Rectal smooth muscle tissue (tissue), 1 donor: Measurements from ENCODE around the gene ALPK3.

Experiments used
- H3K27ac ChIP-seq: one replicate; pipeline ENCODE4 v1.7.0; 2013; ENCODE audit warnings: low read depth, low read length, inconsistent platforms
- H3K27me3 ChIP-seq: one replicate; pipeline ENCODE4 v1.7.0; 2013; ENCODE audit warnings: low read length; ENCODE audit not compliant: control insufficient read depth, insufficient read depth
- H3K36me3 ChIP-seq: one replicate; pipeline ENCODE4 v1.7.0; 2013; ENCODE audit warnings: low read length; ENCODE audit not compliant: control insufficient read depth, insufficient read depth
- H3K4me1 ChIP-seq: one replicate; pipeline ENCODE4 v1.7.0; 2013; ENCODE audit warnings: low read length; ENCODE audit not compliant: control insufficient read depth, insufficient read depth
- H3K4me3 ChIP-seq: one replicate; pipeline ENCODE4 v1.7.0; 2013; ENCODE audit warnings: low read length
- H3K9ac ChIP-seq: one replicate; pipeline ENCODE4 v1.7.0; 2013; ENCODE audit warnings: low read length

ALPK3 gene

DNA sequence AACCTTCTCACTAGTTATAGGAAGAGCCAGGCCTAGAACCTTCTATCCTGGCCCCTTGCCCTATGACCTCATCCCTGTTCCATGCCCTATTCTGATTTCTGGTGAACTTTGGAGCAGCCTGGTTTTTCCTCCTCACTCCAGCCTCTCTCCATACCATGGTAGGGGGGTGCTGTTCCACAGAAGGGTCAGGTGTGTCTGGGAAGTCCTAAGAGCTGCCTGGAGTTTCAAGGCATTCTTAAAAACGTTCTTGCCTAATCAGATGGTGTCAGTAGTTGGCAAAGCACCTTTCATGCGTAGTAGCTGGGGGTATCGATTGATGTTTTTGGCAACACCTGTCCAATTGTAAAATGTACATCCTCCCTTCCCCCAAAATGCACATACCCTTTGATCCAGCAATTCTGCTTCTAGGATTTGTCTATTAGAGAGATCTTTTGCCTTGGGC is 16.8 kb upstream of the ALPK3 start:
- no peaks in the 10 kb centered on the region for H3K4me1 ChIP-seq
- H3K36me3 ChIP-seq: peaks cover 50% of the 10 kb centered on the region
- no peak overlapping the region for H3K9ac ChIP-seq
- H3K27ac ChIP-seq: no peak overlapping the region
- H3K27me3 ChIP-seq: no peaks in the 10 kb centered on the region
- no peak overlapping the region for H3K4me3 ChIP-seq

DNA sequence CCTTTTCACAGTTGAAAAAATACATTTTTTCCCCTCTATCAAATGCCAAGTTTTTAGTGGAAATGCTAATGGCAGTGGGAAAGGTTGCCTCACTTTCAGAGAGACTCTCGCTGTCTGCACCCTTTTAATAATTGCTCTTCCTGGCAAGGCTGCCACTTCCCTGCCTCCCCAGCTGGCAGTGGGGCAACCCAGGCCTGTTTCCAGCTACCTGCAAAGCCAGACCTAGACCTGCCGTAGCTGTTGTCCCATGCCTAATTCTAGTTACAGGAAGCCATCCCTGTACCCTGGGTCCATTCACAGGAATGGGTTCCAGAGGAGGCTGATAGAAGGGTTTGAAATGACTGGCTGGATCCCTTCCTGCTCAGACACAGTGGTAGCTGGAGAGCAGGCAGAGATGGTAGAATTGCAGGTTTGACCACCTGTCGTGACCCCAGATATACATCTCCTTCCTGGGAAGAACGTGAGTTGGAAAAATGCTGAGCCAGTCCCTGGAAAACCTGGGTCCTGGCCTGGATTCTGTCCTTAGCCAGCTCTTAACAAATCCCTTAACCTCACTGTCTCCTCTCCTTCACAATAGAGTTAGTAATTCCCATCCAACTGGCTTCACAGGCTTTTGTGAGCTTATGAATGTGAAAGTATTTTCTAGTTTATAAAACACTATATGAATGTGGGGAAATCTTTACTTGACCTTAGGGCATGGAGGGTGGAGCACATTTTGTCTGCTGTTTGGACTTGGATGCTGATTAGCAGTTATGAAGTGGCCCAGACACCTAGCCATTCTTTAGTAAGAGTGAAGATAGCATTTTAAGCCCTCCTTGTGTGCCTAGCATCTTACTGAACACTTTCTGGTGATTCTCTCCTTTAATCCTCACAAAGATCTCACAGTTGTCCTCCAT is 12.9 kb upstream of the ALPK3 start:
- Histone ChIP-seq H3K27ac (no peak overlapping the region), H3K4me3 (no peak overlapping the region), H3K4me1 (no peaks in the 10 kb centered on the region), H3K9ac (no peak overlapping the region), H3K36me3 (peaks cover 35% of the 10 kb centered on the region), H3K27me3 (no peaks in the 10 kb centered on the region)

DNA sequence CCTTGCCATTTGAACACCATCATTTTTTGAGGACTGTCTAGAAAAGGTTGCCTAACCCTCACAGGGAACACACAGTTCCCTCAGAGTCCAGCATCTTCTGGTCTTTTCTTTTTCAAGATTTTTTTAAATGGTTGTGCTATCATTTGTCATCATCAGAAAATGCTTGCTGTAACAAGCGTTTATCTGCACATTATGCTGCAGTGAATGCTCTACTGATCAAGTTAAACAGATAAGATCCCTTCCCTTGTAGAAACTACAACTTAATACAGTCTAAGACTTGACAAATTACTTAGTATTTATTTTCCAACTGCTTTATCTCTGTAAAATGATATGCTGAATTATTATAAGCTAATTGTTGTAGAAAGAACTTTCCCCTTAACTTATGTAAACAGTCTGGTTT is 11.9 kb upstream of the ALPK3 start:
- Histone ChIP-seq H3K36me3 (peaks cover 25% of the 10 kb centered on the region), H3K27ac (no peak overlapping the region), H3K9ac (no peak overlapping the region), H3K4me1 (no peaks in the 10 kb centered on the region), H3K27me3 (no peaks in the 10 kb centered on the region), H3K4me3 (no peak overlapping the region)

DNA sequence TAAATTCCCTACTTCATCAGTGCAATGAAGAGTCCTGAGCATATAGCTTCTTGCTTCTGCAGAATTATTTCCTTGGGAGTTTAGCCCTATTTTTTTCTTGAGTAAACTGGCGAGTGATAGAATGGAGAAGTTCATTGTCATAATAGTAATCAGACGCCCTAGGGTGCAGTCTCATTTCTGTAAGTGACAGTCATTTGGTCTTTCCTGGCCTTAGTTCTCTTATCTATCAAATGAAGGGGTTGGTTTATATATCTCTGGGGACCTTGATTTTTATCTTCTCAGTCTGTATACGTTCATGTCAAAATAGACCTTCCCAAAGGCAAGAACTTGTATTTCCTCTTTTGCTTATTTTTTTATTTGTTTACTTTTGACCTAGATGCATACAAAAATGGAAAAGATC is 9.9 kb upstream of the ALPK3 start:
- H3K9ac ChIP-seq: no peak overlapping the region
- H3K27me3 ChIP-seq: no peaks in the 10 kb centered on the region
- H3K27ac ChIP-seq: no peak overlapping the region
- no peaks in the 10 kb centered on the region for H3K4me1 ChIP-seq
- peaks cover 13% of the 10 kb centered on the region for H3K36me3 ChIP-seq
- no peak overlapping the region for H3K4me3 ChIP-seq

DNA sequence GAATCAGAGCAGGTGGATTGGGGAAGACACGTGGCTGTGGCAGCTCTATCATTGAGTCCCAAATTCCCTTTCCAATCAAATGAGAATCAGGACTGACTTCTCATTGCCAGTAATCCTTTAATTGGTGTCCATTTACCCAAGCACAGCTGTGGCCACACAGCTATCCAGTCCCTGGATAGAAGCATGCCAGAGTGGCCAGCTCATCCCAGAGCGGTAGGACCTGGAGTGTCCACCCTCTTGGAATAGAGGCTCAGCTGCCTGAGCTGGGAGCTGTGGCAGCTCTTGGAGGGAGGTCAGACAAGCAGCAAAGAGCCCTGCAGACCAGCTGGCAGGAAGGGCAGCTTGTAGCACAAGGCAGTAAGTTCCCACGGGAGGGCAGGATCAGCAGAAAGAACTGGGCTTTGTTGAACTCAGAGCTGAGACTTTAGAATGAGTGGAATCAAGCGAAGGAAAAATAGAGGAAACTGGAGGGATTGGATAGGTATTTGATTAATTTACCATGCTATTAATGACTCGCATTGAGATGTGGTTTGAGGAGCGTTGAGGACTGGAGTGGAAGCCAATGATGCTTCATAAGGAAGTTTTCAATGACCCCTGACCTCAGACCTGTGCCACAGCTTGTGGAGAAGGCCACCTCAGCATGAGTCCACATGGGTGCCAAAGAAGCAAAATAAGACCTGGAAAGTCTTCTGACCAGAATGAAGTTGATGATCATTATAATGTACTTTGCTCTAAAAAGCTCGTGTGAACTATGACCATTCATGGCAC is 6.9 kb upstream of the ALPK3 start:
- Histone ChIP-seq H3K4me1 (no peaks in the 10 kb centered on the region), H3K36me3 (peaks cover 2% of the 10 kb centered on the region), H3K9ac (no peak overlapping the region), H3K27ac (no peak overlapping the region), H3K4me3 (no peak overlapping the region), H3K27me3 (no peaks in the 10 kb centered on the region)

DNA sequence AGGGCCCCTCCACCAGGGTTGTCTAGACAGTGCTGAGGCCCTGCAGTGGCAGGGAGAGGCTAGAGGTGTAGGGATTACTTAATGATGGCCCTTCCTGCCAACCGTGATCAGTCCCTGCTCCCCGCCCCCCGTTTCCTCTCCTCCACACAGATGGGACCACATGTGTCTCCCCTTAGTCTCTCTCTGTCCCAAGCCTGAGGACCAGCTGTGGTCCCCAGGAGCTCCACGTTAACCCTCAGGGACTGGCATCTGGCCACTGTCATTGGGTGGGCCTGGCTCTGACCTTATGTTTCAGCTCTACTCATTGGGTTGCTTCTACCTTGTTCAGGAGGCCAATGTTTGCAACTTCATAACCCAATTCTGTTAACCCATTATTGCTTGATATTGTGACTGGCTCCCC is 6.0 kb upstream of the ALPK3 start:
- Histone ChIP-seq H3K4me1 (no peaks in the 10 kb centered on the region), H3K4me3 (no peak overlapping the region), H3K27me3 (no peaks in the 10 kb centered on the region), H3K36me3 (no peaks in the 10 kb centered on the region), H3K27ac (no peak overlapping the region), H3K9ac (no peak overlapping the region)

DNA sequence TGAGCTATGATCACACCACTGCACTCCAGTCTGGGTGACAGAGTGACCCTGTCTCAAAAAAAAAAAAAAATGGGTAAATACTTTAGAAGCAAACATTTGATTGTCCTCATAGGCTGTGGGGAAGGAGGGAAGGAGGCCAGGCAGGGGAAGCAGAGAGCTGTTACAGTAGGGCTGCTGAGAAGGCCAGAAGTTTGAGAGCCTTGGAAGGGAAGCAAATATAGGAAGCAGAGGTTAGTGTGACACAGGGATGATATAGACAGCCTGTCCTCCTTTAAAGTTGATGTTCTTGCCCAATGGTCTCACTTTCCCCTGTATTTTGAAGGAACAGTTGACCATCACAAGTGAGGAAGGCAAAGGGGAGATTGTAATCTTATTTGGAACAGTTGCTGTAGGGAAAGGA is 5.3 kb upstream of the ALPK3 start:
- H3K9ac ChIP-seq: no peak overlapping the region

DNA sequence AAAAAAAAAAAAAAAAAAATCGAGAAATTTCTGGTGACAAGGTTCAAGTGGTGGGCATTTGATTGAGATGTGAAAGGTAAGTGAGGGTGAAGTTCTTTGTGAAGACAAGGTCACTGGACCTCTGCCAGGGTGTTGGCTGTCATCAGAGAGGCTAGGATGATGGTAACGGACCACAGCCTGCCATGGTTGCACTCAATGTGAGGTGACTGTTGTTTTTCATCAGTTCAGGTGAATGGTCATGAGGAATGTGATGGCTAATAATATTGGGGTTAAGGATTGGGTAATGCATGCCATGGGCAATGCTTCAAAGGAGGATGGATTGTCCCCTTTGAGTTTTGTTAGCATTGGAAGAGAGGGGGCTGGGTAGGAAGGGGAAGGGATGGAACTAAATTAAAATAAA is 4.3 kb upstream of the ALPK3 start:
- H3K4me3 ChIP-seq: no peak overlapping the region
- no peak overlapping the region for H3K9ac ChIP-seq
- no peaks in the 10 kb centered on the region for H3K27me3 ChIP-seq
- H3K27ac ChIP-seq: no peak overlapping the region
- no peaks in the 10 kb centered on the region for H3K36me3 ChIP-seq
- H3K4me1 ChIP-seq: peaks cover 3% of the 10 kb centered on the region

More for the DNA sequence above, 5.3 kb upstream of the ALPK3 start:
- no peaks in the 10 kb centered on the region for H3K27me3 ChIP-seq
- no peaks in the 10 kb centered on the region for H3K36me3 ChIP-seq
- H3K4me3 ChIP-seq: no peak overlapping the region
- no peak overlapping the region for H3K27ac ChIP-seq
- no peaks in the 10 kb centered on the region for H3K4me1 ChIP-seq

DNA sequence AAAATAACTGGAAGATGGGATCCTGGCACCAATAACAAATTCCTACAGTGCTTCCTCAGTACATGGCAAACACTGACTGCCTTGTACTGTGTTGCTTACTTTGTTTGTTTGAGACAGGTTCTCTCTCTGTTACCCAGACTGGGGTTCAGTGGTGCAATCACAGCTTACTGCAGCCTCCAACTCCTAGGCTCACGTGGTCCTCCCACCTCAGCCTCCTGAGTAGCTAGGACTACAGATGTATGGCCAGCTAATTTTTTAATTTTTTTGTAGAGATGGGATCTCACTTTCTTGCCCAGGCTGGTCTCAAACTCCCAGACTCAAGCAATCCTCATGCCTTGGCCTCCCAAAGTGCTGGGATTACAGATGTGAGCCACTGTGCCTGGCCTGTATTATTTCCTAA is 3.7 kb upstream of the ALPK3 start:
- Histone ChIP-seq H3K4me3 (no peak overlapping the region), H3K27me3 (no peaks in the 10 kb centered on the region), H3K9ac (no peak overlapping the region), H3K27ac (no peak overlapping the region), H3K36me3 (no peaks in the 10 kb centered on the region), H3K4me1 (peaks cover 3% of the 10 kb centered on the region)

DNA sequence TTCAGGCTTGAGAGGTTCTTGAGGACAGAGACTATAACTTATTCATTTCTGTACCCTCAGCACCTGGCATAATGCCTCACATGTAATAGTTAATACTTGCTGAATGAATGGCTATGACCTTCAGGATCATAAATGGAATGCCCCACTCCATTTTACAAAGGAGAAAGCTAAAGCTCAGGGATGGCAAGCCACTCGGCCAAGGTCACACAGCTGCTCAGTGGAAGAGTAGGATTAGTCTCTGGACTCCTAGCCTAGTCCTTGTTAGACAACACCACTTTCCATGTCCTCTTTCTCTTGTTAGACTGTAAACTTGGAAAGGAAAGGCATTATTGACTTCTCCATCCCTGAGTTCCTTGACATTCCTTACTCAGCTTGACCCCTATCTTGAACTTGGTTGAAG is 3.2 kb upstream of the ALPK3 start:
- Histone ChIP-seq H3K4me3 (no peak overlapping the region), H3K27me3 (no peaks in the 10 kb centered on the region), H3K27ac (no peak overlapping the region), H3K36me3 (no peaks in the 10 kb centered on the region), H3K4me1 (peaks cover 7% of the 10 kb centered on the region), H3K9ac (no peak overlapping the region)

DNA sequence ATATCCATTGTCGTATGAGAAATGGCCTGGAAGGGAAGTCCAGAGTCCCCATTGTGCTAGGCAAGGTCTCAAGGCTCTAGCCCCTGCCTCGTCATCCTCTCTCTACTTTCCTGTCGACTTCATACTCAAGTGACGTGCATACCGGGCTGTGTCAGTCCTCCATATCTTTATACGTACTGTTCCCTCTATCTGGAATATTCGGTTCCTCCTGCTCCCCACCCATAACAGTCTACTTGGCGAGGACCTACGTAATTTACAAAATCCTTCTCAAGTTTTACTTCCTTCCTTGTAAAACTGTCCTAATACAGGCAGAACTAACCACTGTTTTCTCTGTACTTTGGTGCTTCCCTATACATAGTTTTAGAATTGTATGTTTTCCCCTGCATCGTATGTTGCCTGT is 2.2 kb upstream of the ALPK3 start:
- H3K9ac ChIP-seq: no peak overlapping the region
- H3K27ac ChIP-seq: no peak overlapping the region
- no peaks in the 10 kb centered on the region for H3K27me3 ChIP-seq
- H3K4me1 ChIP-seq: peaks cover 17% of the 10 kb centered on the region
- no peak overlapping the region for H3K4me3 ChIP-seq
- no peaks in the 10 kb centered on the region for H3K36me3 ChIP-seq

DNA sequence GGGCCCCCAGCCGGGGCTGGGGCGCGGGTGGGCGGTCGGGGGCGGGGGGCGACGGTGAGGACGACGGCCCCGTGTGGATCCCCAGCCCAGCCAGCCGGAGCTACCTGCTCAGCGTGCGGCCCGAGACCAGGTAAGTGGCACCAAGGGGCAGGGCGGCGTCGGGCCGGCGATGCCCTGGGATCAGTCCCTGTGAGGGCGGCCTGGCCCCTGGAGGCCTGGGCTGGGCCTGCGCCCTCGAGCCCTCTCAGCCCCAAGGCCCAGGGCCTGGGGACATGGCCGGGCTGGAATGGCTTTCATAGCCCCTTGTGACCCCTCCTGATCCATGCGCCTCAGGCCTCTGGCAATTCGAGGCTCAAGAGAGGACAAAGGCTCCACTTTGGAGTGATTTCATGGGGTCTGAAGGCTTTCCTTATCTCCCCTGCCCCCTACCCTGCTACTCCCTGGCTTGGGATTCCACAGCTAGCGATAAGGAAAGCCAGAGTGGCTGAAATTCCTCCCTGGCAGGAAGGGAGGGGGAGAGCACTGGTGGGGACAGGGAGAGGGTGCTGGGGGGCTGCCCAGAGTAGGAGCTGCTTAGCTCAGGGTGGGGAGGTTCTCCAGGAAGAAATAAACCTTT is 418 bp downstream of the ALPK3 start:
- peak overlapping the region; percentile 90 for H3K27ac ChIP-seq
- peak overlapping the region; percentile 61 for H3K4me3 ChIP-seq
- no peak overlapping the region for H3K9ac ChIP-seq
- peaks cover 21% of the 10 kb centered on the region for H3K4me1 ChIP-seq
- no peaks in the 10 kb centered on the region for H3K27me3 ChIP-seq
- no peaks in the 10 kb centered on the region for H3K36me3 ChIP-seq
